Parathyroid adenoma (tissue), 2 donors: ENCODE data around the gene LALBA.
"Not testable (repeated sequence)": the region's sequence is repeated elsewhere in the genome, so short reads cannot be mapped to it uniquely, and the experiment has no call there.

Experiments
- H2AFZ ChIP-seq: fragments of 300-600 bp; sonication (generic); one replicate; pipeline ENCODE4 v1.7.0; 2017; ENCODE audit warnings: antibody characterized with exemption, mild to moderate bottlenecking
- H3K27ac ChIP-seq: fragments of 300-600 bp; sonication (generic); one replicate; pipeline ENCODE4 v1.7.0; 2017
- H3K27me3 ChIP-seq: fragments of 300-600 bp; sonication (generic); one replicate; pipeline ENCODE4 v1.7.0; 2017; ENCODE audit warnings: low read length; ENCODE audit not compliant: control insufficient read depth, insufficient read depth
- H3K36me3 ChIP-seq: fragments of 300-600 bp; sonication (generic); one replicate; pipeline ENCODE4 v1.7.0; 2017; ENCODE audit warnings: low read length; ENCODE audit not compliant: control insufficient read depth, insufficient read depth
- H3K4me1 ChIP-seq: fragments of 300-600 bp; sonication (generic); one replicate; pipeline ENCODE4 v1.7.0; 2017; ENCODE audit warnings: control low read depth
- H3K4me2 ChIP-seq: fragments of 300-600 bp; sonication (generic); one replicate; pipeline ENCODE4 v1.7.0; 2017; ENCODE audit warnings: low read length
- H3K4me3 ChIP-seq: fragments of 300-600 bp; sonication (generic); one replicate; pipeline ENCODE4 v1.7.0; 2017; ENCODE audit warnings: low read depth, low read length
- H3K79me2 ChIP-seq: fragments of 300-600 bp; sonication (generic); one replicate; pipeline ENCODE4 v1.7.0; 2017; ENCODE audit warnings: control low read depth
- H3K9ac ChIP-seq: fragments of 300-600 bp; sonication (generic); one replicate; pipeline ENCODE4 v1.7.0; 2017; ENCODE audit warnings: mild to moderate bottlenecking
- H3K9me3 ChIP-seq: fragments of 300-600 bp; sonication (generic); one replicate; pipeline ENCODE4 v1.7.0; 2017; ENCODE audit warnings: low read length; ENCODE audit not compliant: control insufficient read depth
- CTCF ChIP-seq: fragments of 300-600 bp; sonication (generic); IDR thresholded peaks from one replicate; pipeline ENCODE4 v1.7.0; 2017; ENCODE audit warnings: antibody characterized with exemption, mild to moderate bottlenecking
- donor health status: primary hyperparathyroidism.

Gene LALBA

GRCh38 chr12:48527891-48528670 lies 41.8 kb downstream of the LALBA start:
- Histone ChIP-seq H3K36me3 (no peaks in the 10 kb centered on the region), H3K79me2 (no peaks in the 10 kb centered on the region), H3K4me2 (no peak overlapping the region), H3K4me1 (peaks cover 7% of the 10 kb centered on the region), H3K9me3 (no peaks in the 10 kb centered on the region), H2AFZ (no peak overlapping the region), H3K27ac (no peak overlapping the region), H3K4me3 (no peak overlapping the region), H3K9ac (no peak overlapping the region), H3K27me3 (no peaks in the 10 kb centered on the region)
- TF ChIP-seq CTCF: no peak

GRCh38 chr12:48525332-48525731 lies 44.5 kb downstream of the LALBA start, which contains the start of gene OR8S1:
Gene OR8S1, plus strand, starts transcription at chr12:48525632. Its CDS starts 0 bp downstream, at chr12:48525632.
- Histone ChIP-seq H3K27me3 (no peaks in the 10 kb centered on the region), H3K9ac (no peak within 1 kb of the TSS), H3K9me3 (no peaks in the 10 kb centered on the region), H3K27ac (no peak within 1 kb of the TSS), H3K4me1 (peaks cover 7% of the 10 kb centered on the region), H2AFZ (no peak within 1 kb of the TSS), H3K36me3 (no peaks in the 10 kb centered on the region), H3K4me2 (no peak within 1 kb of the TSS), H3K79me2 (no peaks in the 10 kb centered on the region), H3K4me3 (no peak within 1 kb of the TSS)
- no peak for TF ChIP-seq CTCF

GRCh38 chr12:48520381-48520780 lies 49.5 kb downstream of the LALBA start:
- not testable (repeated sequence) for H3K79me2 ChIP-seq, H2AFZ ChIP-seq, H3K27me3 ChIP-seq, H3K4me1 ChIP-seq, H3K36me3 ChIP-seq, H3K4me2 ChIP-seq, H3K9me3 ChIP-seq, H3K9ac ChIP-seq, H3K4me3 ChIP-seq, H3K27ac ChIP-seq
